ENCODE measurements around the gene LMF1.

Gene LMF1

GRCh38 chr16:831571-832413 is 139.0 kb downstream of the LMF1 start:
- Histone ChIP-seq H3K9ac (no peak overlapping the region), H2AFZ (no peak overlapping the region), H3K36me3 (ENCODE audit: control insufficient read depth, insufficient read depth, low read length) (no peaks in the 10 kb centered on the region), H3K9me3 (ENCODE audit: control insufficient read depth, low read length) (no peaks in the 10 kb centered on the region), H3K4me3 (ENCODE audit: low read depth, low read length) (no peak overlapping the region), H3K27me3 (ENCODE audit: control insufficient read depth, insufficient read depth, low read length) (no peaks in the 10 kb centered on the region), H3K4me1 (no peaks in the 10 kb centered on the region), H3K79me2 (no peaks in the 10 kb centered on the region), H3K27ac (no peak overlapping the region), H3K4me2 (ENCODE audit: low read length) (no peak overlapping the region)
- TF ChIP-seq CTCF (IDR thresholded peaks at IDR 0.05) = no peak

DNA sequence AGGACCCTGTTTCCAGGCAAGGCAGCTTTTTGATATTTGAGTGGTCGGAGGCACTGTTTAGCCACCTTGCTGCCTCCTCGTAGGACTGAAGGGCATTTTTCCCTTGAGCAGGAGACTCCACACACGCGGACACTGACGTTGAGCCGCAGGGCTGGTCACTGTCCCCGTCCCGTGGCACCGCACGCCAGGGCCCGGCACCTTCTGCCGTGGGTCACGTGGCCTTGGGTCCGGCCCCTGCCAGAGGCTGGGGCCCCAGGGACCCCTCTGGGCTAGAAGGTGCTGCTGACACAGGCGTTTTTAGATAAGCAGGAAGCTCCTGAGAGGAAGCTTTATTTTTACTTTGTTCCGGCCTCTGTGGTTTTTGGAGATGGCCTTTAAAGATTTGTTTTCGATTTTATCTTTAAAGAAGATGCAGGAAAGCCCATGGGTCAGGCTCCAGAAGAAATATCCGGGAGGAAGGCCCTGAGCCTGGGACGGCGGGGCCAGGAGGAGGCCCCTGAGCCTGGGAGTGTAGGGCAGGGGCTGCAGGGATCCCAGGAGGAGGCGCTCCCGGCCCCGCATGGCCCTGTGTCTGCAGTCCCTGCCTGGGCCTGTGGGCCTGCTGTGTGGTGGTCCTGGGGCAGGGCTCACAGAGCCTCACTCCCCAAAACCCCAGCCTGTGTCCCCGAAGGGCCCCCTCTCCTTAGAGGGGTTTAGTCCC is 139.8 kb downstream of the LMF1 start:
- Histone ChIP-seq H3K27me3 (ENCODE audit: control insufficient read depth, insufficient read depth, low read length) (no peaks in the 10 kb centered on the region), H2AFZ (no peak overlapping the region), H3K79me2 (no peaks in the 10 kb centered on the region), H3K36me3 (ENCODE audit: control insufficient read depth, insufficient read depth, low read length) (no peaks in the 10 kb centered on the region), H3K9me3 (ENCODE audit: control insufficient read depth, low read length) (no peaks in the 10 kb centered on the region), H3K4me1 (no peaks in the 10 kb centered on the region), H3K9ac (no peak overlapping the region), H3K27ac (no peak overlapping the region), H3K4me2 (ENCODE audit: low read length) (no peak overlapping the region), H3K4me3 (ENCODE audit: low read depth, low read length) (no peak overlapping the region)
- TF ChIP-seq CTCF (IDR thresholded peaks at IDR 0.05) = no peak

DNA sequence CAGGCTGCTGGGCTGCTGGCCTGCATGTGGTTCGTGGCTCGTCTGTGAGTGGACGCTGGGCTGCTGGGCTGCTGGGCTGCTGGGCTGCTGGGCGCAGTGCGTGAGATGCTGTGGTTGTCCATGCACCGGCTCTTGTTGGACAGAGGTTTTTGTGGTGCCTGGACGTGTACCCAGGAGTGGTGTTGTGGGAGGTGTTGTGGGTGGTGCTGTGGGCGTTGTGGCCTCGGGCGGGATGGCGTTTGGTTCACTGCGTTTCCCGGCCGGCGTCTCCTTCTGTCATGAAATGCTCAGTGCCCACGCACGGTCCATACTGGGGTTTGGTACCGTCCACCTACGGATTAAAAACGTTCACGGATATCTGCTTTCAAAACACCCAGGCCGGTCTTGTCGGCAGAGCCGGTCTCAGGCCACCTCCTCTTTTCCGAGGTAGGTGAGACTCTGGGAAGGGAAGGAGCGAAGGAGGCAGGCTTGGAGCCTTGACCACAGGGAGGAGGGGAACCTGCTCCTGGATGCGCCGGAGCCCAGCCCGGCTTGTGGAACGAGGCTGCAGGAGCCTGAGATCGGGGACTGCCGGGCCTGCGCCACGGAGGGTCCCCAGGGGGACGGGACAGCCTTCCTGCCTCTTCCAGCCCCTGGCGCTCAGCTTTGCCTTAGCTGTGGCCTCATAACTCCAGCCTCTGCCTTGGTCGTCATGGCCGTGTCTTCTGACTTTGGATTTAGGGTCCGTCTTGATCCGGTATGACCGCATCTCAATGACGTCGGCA is 140.5 kb downstream of the LMF1 start:
- no peaks in the 10 kb centered on the region for H3K4me1 ChIP-seq
- H3K4me3 ChIP-seq (ENCODE audit: low read depth, low read length) = no peak overlapping the region
- H2AFZ ChIP-seq = no peak overlapping the region
- H3K9ac ChIP-seq = no peak overlapping the region
- H3K36me3 ChIP-seq (ENCODE audit: control insufficient read depth, insufficient read depth, low read length) = no peaks in the 10 kb centered on the region
- no peak for TF ChIP-seq CTCF (IDR thresholded peaks at IDR 0.05)
- H3K27me3 ChIP-seq (ENCODE audit: control insufficient read depth, insufficient read depth, low read length) = no peaks in the 10 kb centered on the region
- no peaks in the 10 kb centered on the region for H3K79me2 ChIP-seq
- no peak overlapping the region for H3K4me2 ChIP-seq (ENCODE audit: low read length)
- no peaks in the 10 kb centered on the region for H3K9me3 ChIP-seq (ENCODE audit: control insufficient read depth, low read length)
- H3K27ac ChIP-seq = no peak overlapping the region

DNA sequence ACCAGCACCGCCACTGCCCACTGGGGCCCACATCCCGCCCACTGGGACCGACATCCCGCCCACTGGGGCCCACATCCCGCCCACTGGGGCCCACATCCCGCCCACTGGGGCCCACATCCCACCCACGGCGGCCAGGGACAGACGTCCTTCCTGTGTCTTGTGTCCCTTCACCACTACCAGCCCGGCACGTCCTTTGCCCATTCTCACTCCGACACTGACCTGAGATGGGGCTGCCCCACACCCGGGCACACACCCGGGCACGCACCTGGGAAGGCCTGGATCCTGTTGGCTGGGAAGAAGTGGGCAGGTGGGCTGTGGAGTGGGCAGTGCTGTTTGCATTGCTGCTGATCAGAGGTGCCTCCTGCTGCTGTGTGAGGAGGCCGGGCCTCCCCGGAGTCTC is 141.9 kb downstream of the LMF1 start:
- Histone ChIP-seq H3K79me2 (no peaks in the 10 kb centered on the region), H3K36me3 (ENCODE audit: control insufficient read depth, insufficient read depth, low read length) (no peaks in the 10 kb centered on the region), H3K4me3 (ENCODE audit: low read depth, low read length) (no peak overlapping the region), H2AFZ (no peak overlapping the region), H3K4me1 (no peaks in the 10 kb centered on the region), H3K27me3 (ENCODE audit: control insufficient read depth, insufficient read depth, low read length) (no peaks in the 10 kb centered on the region), H3K27ac (no peak overlapping the region), H3K9me3 (ENCODE audit: control insufficient read depth, low read length) (no peaks in the 10 kb centered on the region), H3K9ac (no peak overlapping the region), H3K4me2 (ENCODE audit: low read length) (no peak overlapping the region)
- TF ChIP-seq CTCF (IDR thresholded peaks at IDR 0.05) = no peak

All from parathyroid adenoma (tissue), 2 donors.